K562 (cell line): Measurements from ENCODE around the gene ZFP62. TPM values are rescaled to one million over a fixed set of nuclear protein-coding genes. Genes with fewer than 3 reads are reported as not detected.

ENCODE experiments used
- ATAC-seq: fragments of 200-7000 bp; cut with Tn5 transposase; 3 replicates; pipeline ENCODE4 v1.9.1; 2020; ENCODE audit warnings: moderate library complexity
- BruUV-seq: library from RNA; stranded (reverse); fragments of 400-500 nt; replicated peaks from 2 replicates; lab custom pipeline; 2021; lab: Mats Ljungman, UMichigan
- CTCF ChIA-PET: fragments of 300-600 bp; formaldehyde crosslinking; extraction: SDS; loops from one replicate; lab custom pipeline; 2021; ENCODE audit warnings: low intra/inter-chr PET ratio; lab: Yijun Ruan, JAX
- POLR2A ChIA-PET: fragments of 300-600, 350-650 bp; sonication (Branson Sonifier 250); formaldehyde crosslinking; extraction: SDS; loops from one replicate; lab custom pipeline; 2021; ENCODE audit warnings: antibody characterized with exemption, inconsistent platforms; lab: Yijun Ruan, JAX
- DNase-seq, 4 experiments: peaks; one replicate each; pipeline versions ENCODE4 v3.0.0 to v3.0.0-alpha.2; 2011 to 2018; ENCODE audit warnings: low spot score in 3 of 4, mixed read lengths in 3 of 4; ENCODE audit errors: extremely low read depth in 1 of 4
- FAIRE-seq: peaks from 2 replicates; lab custom pipeline; 2011; peaks lifted over from hg19 to GRCh38; lab: Jason Lieb, UNC
- H2AFZ ChIP-seq: 2 replicates; pipeline ENCODE4 v1.6.0; 2011; ENCODE audit warnings: low read depth, low read length, control low read depth, inconsistent platforms
- H3K27ac ChIP-seq: fragments of 200-600 bp; 3 replicates; pipeline ENCODE4 v1.8.0; 2011; ENCODE audit warnings: low read depth, mild to moderate bottlenecking, control low read depth, inconsistent platforms, low read length, moderate library complexity, mixed read lengths; ENCODE audit errors: extremely low read depth
- H3K27me3 ChIP-seq, 2 experiments: fragments of 300-600 bp in 1 of 2; 2 replicates in 1 of 2; 3 replicates in 1 of 2; pipeline versions ENCODE4 v1.6.0 to v1.8.0; 2011; ENCODE audit warnings: inconsistent platforms in 2 of 2, low read length in 2 of 2, mild to moderate bottlenecking in 1 of 2, mixed read lengths in 1 of 2, moderate library complexity in 1 of 2; ENCODE audit not compliant: control insufficient read depth in 2 of 2, insufficient read depth in 2 of 2
- H3K36me3 ChIP-seq: fragments of 300-600 bp; 3 replicates; pipeline ENCODE4 v1.8.0; 2011; ENCODE audit warnings: mild to moderate bottlenecking, low read length, inconsistent platforms; ENCODE audit not compliant: control insufficient read depth, insufficient read depth
- H3K4me1 ChIP-seq, 2 experiments: fragments of 200-600 bp in 1 of 2; replicated peaks in 1 of 2; 2 replicates in 1 of 2; 3 replicates in 1 of 2; pipeline versions ENCODE4 v1.5.1 to v1.8.0; 2011; ENCODE audit warnings: inconsistent platforms in 2 of 2, low read length in 2 of 2, mild to moderate bottlenecking in 1 of 2, mixed read lengths in 1 of 2, moderate library complexity in 1 of 2; ENCODE audit not compliant: control insufficient read depth in 2 of 2, insufficient read depth in 2 of 2
- H3K4me2 ChIP-seq: 2 replicates; pipeline ENCODE4 v1.6.1; 2011; ENCODE audit warnings: low read length, control low read depth, inconsistent platforms, mixed read lengths; ENCODE audit not compliant: insufficient read depth
- H3K4me3 ChIP-seq: fragments of 200-600 bp; sonication (generic), shearing (Covaris generic); 2 replicates; pipeline ENCODE4 v1.5.1; 2016; ENCODE audit warnings: control low read depth, inconsistent platforms
- H3K79me2 ChIP-seq: fragments of 200-600 bp; 3 replicates; pipeline ENCODE4 v1.8.0; 2011; ENCODE audit warnings: low read length, inconsistent platforms; ENCODE audit not compliant: control insufficient read depth, insufficient read depth
- H3K9ac ChIP-seq, 2 experiments: 2 replicates each; pipeline versions ENCODE4 v1.6.0 to v1.6.1; 2011; ENCODE audit warnings: low read depth in 2 of 2, low read length in 2 of 2, control low read depth in 1 of 2, inconsistent platforms in 1 of 2, mild to moderate bottlenecking in 1 of 2, mixed read lengths in 1 of 2; ENCODE audit not compliant: insufficient read depth in 1 of 2
- H3K9me1 ChIP-seq: one replicate; pipeline ENCODE4 v1.6.0; 2011; ENCODE audit warnings: inconsistent platforms, mild to moderate bottlenecking, low read length, moderate library complexity; ENCODE audit not compliant: control insufficient read depth, insufficient read depth
- H3K9me3 ChIP-seq: replicated peaks from 2 replicates; pipeline ENCODE4 v1.5.1; 2011; ENCODE audit warnings: low read depth, low read length, inconsistent platforms; ENCODE audit not compliant: control insufficient read depth, insufficient read depth
- H4K20me1 ChIP-seq: replicated peaks from 2 replicates; pipeline ENCODE4 v1.6.1; 2011; ENCODE audit warnings: low read length, inconsistent platforms, mixed read lengths; ENCODE audit not compliant: control insufficient read depth, insufficient read depth
- GTF2A2 ChIP-seq: IDR thresholded peaks from 2 replicates; pipeline ENCODE4 v1.6.1; 2016; ENCODE audit warnings: mild to moderate bottlenecking, missing genetic modification characterization, missing compliant biosample characterization
- HIVEP1 ChIP-seq: fragments of 250-450 bp; sonication (Bioruptor Pico); IDR thresholded peaks from 2 replicates; pipeline ENCODE4 v1.4.0; 2020; ENCODE audit warnings: mild to moderate bottlenecking
- MIER1 ChIP-seq: fragments of 450-650 bp; IDR thresholded peaks from 2 replicates; pipeline ENCODE4 v1.6.1; 2016; ENCODE audit warnings: antibody characterized with exemption, mild to moderate bottlenecking, low read depth
- SOX6 ChIP-seq: fragments of 450-650 bp; IDR thresholded peaks from 2 replicates; pipeline ENCODE4 v1.6.1; 2014; ENCODE audit warnings: mild to moderate bottlenecking
- ZNF75A ChIP-seq: fragments of 450-650 bp; formaldehyde crosslinking; IDR thresholded peaks from 2 replicates; pipeline ENCODE4 v1.4.0; 2020; ENCODE audit warnings: mild to moderate bottlenecking
- WGBS: fragments of 100-300 bp; shearing (Covaris generic); methylation state at CpG from one replicate; pipeline ENCODE4 v1.1.6; 2016; ENCODE audit warnings: low coverage, mixed read lengths; ENCODE audit not compliant: insufficient coverage; ENCODE audit errors: missing lambda C conversion rate; 5-methylcytosine and 5-hydroxymethylcytosine counted together
- in situ Hi-C: fragments of 300-500 bp; cut with MboI; formaldehyde crosslinking; loops from 4 replicates; pipeline ENCODE4 v1.15.0; 2018; ENCODE audit warnings: inconsistent platforms, mixed read lengths
- intact Hi-C: fragments of 100-400 bp; cut with micrococcal nuclease; formaldehyde crosslinking; loops from 2 replicates; pipeline ENCODE4 v1.14.2; 2022
- polyA plus RNA-seq, 8 experiments: library from polyadenylated mRNA; depleted of rRNA in 4 of 8; stranded (reverse) in 5 of 8; unstranded in 3 of 8; fragments of >200 nt; fragmentation: Nextera tagmentation in 2 of 8; fragmentation: Illumina TruSeq in 1 of 8; extraction: Ambion mirVana in 2 of 8; extraction: Trizol in 1 of 8; gene quantifications; 2 replicates each; pipeline versions ENCODE4 v1.2.1 to v1.2.3, GENCODE V29; 2011 to 2014; ENCODE audit warnings: inconsistent platforms in 1 of 8, missing spikeins in 1 of 8
- total RNA-seq, 7 experiments: library from RNA; depleted of rRNA in 6 of 7; stranded (reverse); fragments of >200 nt in 6 of 7; fragmentation: Illumina TruSeq in 2 of 7; extraction: Trizol in 2 of 7; gene quantifications; 2 replicates each; pipeline versions ENCODE4 v1.2.1 to v1.2.3, GENCODE V29; 2011 to 2021; ENCODE audit warnings: low replicate concordance in 1 of 7

Gene ZFP62
- total and polyA plus RNA-seq, 9 of the 15 experiments (the other 6 are each of a cell fraction or from before 2014, with no cell fraction given), result 12.2 to 37.5 (median 25.0) TPM

DNA sequence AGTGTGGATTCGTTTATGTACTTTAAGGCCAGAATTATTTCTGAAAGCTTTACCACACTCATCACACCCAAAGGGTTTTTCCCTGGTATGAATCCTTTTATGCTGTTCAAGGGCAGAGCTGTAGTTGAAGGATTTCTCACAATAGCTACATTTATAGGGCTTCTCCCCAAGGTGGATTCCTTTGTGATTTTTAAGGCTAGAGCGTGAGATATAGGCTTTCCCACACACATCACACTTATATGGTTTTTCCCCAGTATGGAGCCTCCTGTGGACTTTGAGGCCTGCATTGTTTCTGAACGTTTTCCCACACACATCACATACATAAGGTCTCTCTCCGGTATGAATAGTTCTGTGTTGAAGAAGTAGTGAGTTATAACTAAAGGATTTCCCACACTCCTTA is 11.2 kb downstream of the ZFP62 start:
- TF ChIP-seq ZNF75A (CRISPR knock-in tag) (peak; percentile 95), MIER1 (no peak)
- CTCF ChIA-PET, result no interaction called here
- no peak overlapping the region for H3K4me2 ChIP-seq
- H3K9me3 ChIP-seq, result peaks cover 50% of the 10 kb centered on the region
- in situ Hi-C loops (no loop called here), intact Hi-C loops (no loop called here)
- 81% methylated on average over 4 of the region's 4 CpGs for WGBS
- no peak overlapping the region for H3K4me3 ChIP-seq
- H2AFZ ChIP-seq, result no peak overlapping the region
- no peaks in the 10 kb centered on the region for H3K79me2 ChIP-seq
- no peaks in the 10 kb centered on the region for H3K9me1 ChIP-seq
- no peaks in the 10 kb centered on the region for H3K4me1 ChIP-seq
- BruUV-seq, result no TSS peak
- H3K27ac ChIP-seq, result no peak overlapping the region
- DNase-seq (no peak), FAIRE-seq (no peak), ATAC-seq (no peak)
- no peaks in the 10 kb centered on the region for H3K27me3 ChIP-seq
- no peak overlapping the region for H3K9ac ChIP-seq
- H4K20me1 ChIP-seq, result no peaks in the 10 kb centered on the region
- POLR2A ChIA-PET, result no interaction called here
- H3K36me3 ChIP-seq, result peaks cover 51% of the 10 kb centered on the region

GRCh38 chr5:180848878-180849277 is 12.2 kb downstream of the ZFP62 start:
- Histone ChIP-seq H3K79me2 (no peaks in the 10 kb centered on the region), H3K4me2 (no peak overlapping the region), H3K9me1 (no peaks in the 10 kb centered on the region), H3K27ac (no peak overlapping the region), H3K27me3 (no peaks in the 10 kb centered on the region), H3K36me3 (peaks cover 47% of the 10 kb centered on the region), H3K4me1 (no peaks in the 10 kb centered on the region), H3K9ac (no peak overlapping the region), H2AFZ (no peak overlapping the region), H3K4me3 (no peak overlapping the region), H4K20me1 (no peaks in the 10 kb centered on the region)
- WGBS, result 100% methylated on average over 1 of the region's 1 CpG
- CTCF ChIA-PET, result no interaction called here
- peak in 1 of 4 experiments; percentile 26 for DNase-seq
- intact Hi-C loops, result no loop called here
- no peak for ATAC-seq
- no TSS peak for BruUV-seq
- in situ Hi-C loops, result no loop called here
- TF ChIP-seq GTF2A2 (tag) (no peak), HIVEP1 (CRISPR knock-in tag) (no peak), SOX6 (peak; percentile 8; the same call in 1 of the 2 replicates), ZNF75A (CRISPR knock-in tag) (peak; percentile 96)
- TF ChIP-seq, all 486 proteins: peak for 2
- peaks cover 50% of the 10 kb centered on the region for H3K9me3 ChIP-seq
- POLR2A ChIA-PET, result interaction anchor here (0.6 kb wide), 1 partner anchor 251 kb away, joined by 3 read pairs; no protein-coding TSS in a partner anchor
- no peak for FAIRE-seq
